Measurements from ENCODE around the gene RAB5IF.
A peak's percentile ranks its signal among the peaks of the same experiment; 100 is the strongest.

RAB5IF gene

GRCh38 chr20:36571564-36572504 lies 33.7 kb upstream of the RAB5IF start:
- no peak for DNase-seq (ENCODE audit: low read depth)
- H3K4me3 ChIP-seq (ENCODE audit: low read length) = no peak overlapping the region
- TF ChIP-seq CTCF (IDR thresholded peaks at IDR 0.05; ENCODE audit: insufficient read depth, low read depth, low read length, missing control alignments) = no peak

- peak overlapping the region; percentile 15 for H3K4me3 ChIP-seq (ENCODE audit: low read length)
- no peak for TF ChIP-seq CTCF (IDR thresholded peaks at IDR 0.05; ENCODE audit: insufficient read depth, low read depth, low read length, missing control alignments)
- peak; percentile 46 for DNase-seq (ENCODE audit: low read depth)
Measured at GRCh38 chr20:36572701-36573102, 32.9 kb upstream of the RAB5IF start.

GRCh38 chr20:36573103-36573797 lies 32.3 kb upstream of the RAB5IF start, which contains the start of gene TGIF2:
TGIF2 (plus strand) TSS chr20:36573597; CDS start chr20:36578775, 5,178 bp downstream.
- H3K4me3 ChIP-seq (ENCODE audit: low read length) = peak within 1 kb of the TSS; percentile 63
- peak; percentile 66 for DNase-seq (ENCODE audit: low read depth)
- no peak for TF ChIP-seq CTCF (IDR thresholded peaks at IDR 0.05; ENCODE audit: insufficient read depth, low read depth, low read length, missing control alignments)

- TF ChIP-seq CTCF (IDR thresholded peaks at IDR 0.05; ENCODE audit: insufficient read depth, low read depth, low read length, missing control alignments) = no peak
- no peak for DNase-seq (ENCODE audit: low read depth)
- peak overlapping the region; percentile 63 for H3K4me3 ChIP-seq (ENCODE audit: low read length)
Measured at GRCh38 chr20:36573798-36574365, 31.7 kb upstream of the RAB5IF start.

GRCh38 chr20:36574366-36575135 lies 31.0 kb upstream of the RAB5IF start:
- peak; percentile 51 for DNase-seq (ENCODE audit: low read depth)
- no peak for TF ChIP-seq CTCF (IDR thresholded peaks at IDR 0.05; ENCODE audit: insufficient read depth, low read depth, low read length, missing control alignments)
- H3K4me3 ChIP-seq (ENCODE audit: low read length) = peak overlapping the region; percentile 63

DNA sequence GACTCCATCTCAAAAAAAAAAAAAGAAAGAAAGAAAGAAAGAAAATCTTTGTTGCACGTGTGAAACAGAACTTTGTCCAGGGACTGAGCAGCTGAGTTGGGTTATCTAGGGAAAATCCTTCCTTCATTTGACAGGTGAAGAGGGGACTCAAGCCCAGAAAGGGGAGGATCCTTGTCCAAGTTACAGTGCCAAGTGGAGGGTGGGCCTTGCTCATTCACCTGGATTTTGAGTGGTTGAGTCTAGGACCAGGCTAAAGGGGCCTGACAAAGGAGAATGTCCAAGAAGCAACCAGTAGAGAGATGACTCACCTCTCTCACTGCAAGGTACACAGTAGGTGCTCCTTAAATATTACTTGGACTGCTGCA lies 29.5 kb upstream of the RAB5IF start:
- no peak overlapping the region for H3K4me3 ChIP-seq (ENCODE audit: low read length)
- no peak for TF ChIP-seq CTCF (IDR thresholded peaks at IDR 0.05; ENCODE audit: insufficient read depth, low read depth, low read length, missing control alignments)
- DNase-seq (ENCODE audit: low read depth) = no peak
